HCT116 (cell line): ENCODE measurements around the gene RMRP. TPM values are rescaled to one million over a fixed set of nuclear protein-coding genes. Genes with fewer than 3 reads are reported as not detected.
"Not testable (repeated sequence)": the region's sequence is repeated elsewhere in the genome, so short reads cannot be mapped to it uniquely, and the experiment has no call there.

Experiments used
- ATAC-seq: fragments of 200-7000 bp; cut with Tn5 transposase; 2 replicates; pipeline ENCODE4 v1.9.1; 2020; ENCODE audit warnings: mild to moderate bottlenecking, moderate library complexity
- BruUV-seq: library from RNA; stranded (reverse); fragments of 400-500 nt; replicated peaks from 2 replicates; lab custom pipeline; 2021; lab: Mats Ljungman, UMichigan
- CTCF ChIA-PET: fragments of 300-600 bp; sonication (Branson Sonifier 250); formaldehyde crosslinking; loops from one replicate; lab custom pipeline; 2021; ENCODE audit warnings: antibody characterized with exemption; lab: Charles Lee
- POLR2A ChIA-PET: fragments of 300-600, 350-600 bp; sonication (Branson Sonifier 250); formaldehyde crosslinking; loops from one replicate; lab custom pipeline; 2021; ENCODE audit warnings: antibody characterized with exemption; lab: Charles Lee
- RAD21 ChIA-PET, 2 experiments: fragments of 300-600 bp; sonication (Branson Sonifier 250); formaldehyde crosslinking; loops; one replicate each; lab custom pipeline; 2023; ENCODE audit warnings: low total read pairs in 2 of 2; ENCODE audit not compliant: uncharacterized antibody in 2 of 2, unreplicated experiment in 2 of 2, low non-redundant PET in 1 of 2; lab: Charles Lee
- DNase-seq: peaks from one replicate; pipeline ENCODE4 v3.0.0-alpha.2; 2010; ENCODE audit warnings: low read depth, low spot score
- H2AFZ ChIP-seq: fragments of 200-600 bp; shearing (Covaris generic), sonication (generic); 2 replicates; pipeline ENCODE4 v1.6.1; 2017; ENCODE audit warnings: low read depth, mixed run types, mixed read lengths, antibody characterized with exemption, low read length; ENCODE audit not compliant: poor library complexity, severe bottlenecking
- H3K27ac ChIP-seq: 2 replicates; pipeline ENCODE4 v1.5.1; 2012; ENCODE audit warnings: low read depth, low read length
- H3K27me3 ChIP-seq: fragments of 200-600 bp; sonication (generic); 2 replicates; pipeline ENCODE4 v1.6.1; 2016; ENCODE audit warnings: mixed run types, low read length, mixed read lengths; ENCODE audit not compliant: insufficient read depth
- H3K36me3 ChIP-seq, 2 experiments: fragments of 200-500 bp in 1 of 2; fragments of 200-600 bp in 1 of 2; sonication (Bioruptor generic) in 1 of 2; sonication (generic) in 1 of 2; 2 replicates each; pipeline versions ENCODE4 v1.5.1 to v1.6.1; 2014 to 2016; ENCODE audit warnings: low read length in 2 of 2, inconsistent platforms in 1 of 2, mixed read lengths in 1 of 2, mixed run types in 1 of 2; ENCODE audit not compliant: insufficient read depth in 2 of 2, control insufficient read depth in 1 of 2
- H3K4me1 ChIP-seq, 2 experiments: fragments of 200-600 bp in 1 of 2; sonication (generic) in 1 of 2; 2 replicates each; pipeline versions ENCODE4 v1.5.1 to v1.6.1; 2012 to 2017; ENCODE audit warnings: low read length in 2 of 2, inconsistent platforms in 1 of 2, mild to moderate bottlenecking in 1 of 2, mixed read lengths in 1 of 2, mixed run types in 1 of 2, moderate library complexity in 1 of 2; ENCODE audit not compliant: insufficient read depth in 2 of 2, control insufficient read depth in 1 of 2
- H3K4me2 ChIP-seq: fragments of 200-600 bp; sonication (generic); 2 replicates; pipeline ENCODE4 v1.6.1; 2017; ENCODE audit warnings: mixed run types, low read length, mixed read lengths
- H3K4me3 ChIP-seq, 2 experiments: fragments of 200-600 bp in 1 of 2; sonication (generic) in 1 of 2; replicated peaks in 1 of 2; 2 replicates each; pipeline ENCODE4 v1.5.1; 2011 to 2016; ENCODE audit warnings: low read length in 2 of 2, control low read depth in 1 of 2, low read depth in 1 of 2, mild to moderate bottlenecking in 1 of 2, mixed read lengths in 1 of 2, mixed run types in 1 of 2
- H3K79me2 ChIP-seq: fragments of 200-600 bp; sonication (generic); 2 replicates; pipeline ENCODE4 v1.6.1; 2017; ENCODE audit warnings: mild to moderate bottlenecking, mixed run types, low read length, moderate library complexity, mixed read lengths; ENCODE audit not compliant: insufficient read depth
- H3K9ac ChIP-seq: fragments of 200-600 bp; sonication (generic); 2 replicates; pipeline ENCODE4 v1.6.1; 2016; ENCODE audit warnings: low read length, mixed read lengths
- H3K9me2 ChIP-seq: fragments of 200-600 bp; sonication (generic), shearing (Covaris generic); 2 replicates; pipeline ENCODE4 v1.6.1; 2017; ENCODE audit warnings: mixed run types, mild to moderate bottlenecking, moderate library complexity; ENCODE audit not compliant: insufficient read depth
- H3K9me3 ChIP-seq, 2 experiments: fragments of 200-500 bp in 1 of 2; fragments of 200-600 bp in 1 of 2; sonication (Bioruptor generic) in 1 of 2; sonication (generic) in 1 of 2; 2 replicates each; pipeline ENCODE4 v1.6.1; 2014 to 2017; ENCODE audit warnings: low read length in 2 of 2, mixed read lengths in 2 of 2, inconsistent platforms in 1 of 2, low read depth in 1 of 2, mild to moderate bottlenecking in 1 of 2, mixed run types in 1 of 2, moderate library complexity in 1 of 2; ENCODE audit not compliant: control insufficient read depth in 1 of 2, insufficient read depth in 1 of 2
- H4K20me1 ChIP-seq: fragments of 200-600 bp; sonication (generic), shearing (Covaris generic); 2 replicates; pipeline ENCODE4 v1.6.1; 2017; ENCODE audit warnings: mixed run types, mild to moderate bottlenecking, moderate library complexity; ENCODE audit not compliant: insufficient read depth
- EZH2 ChIP-seq: fragments of 200-600 bp; sonication (generic); IDR thresholded peaks from 2 replicates; pipeline ENCODE4 v1.6.1; 2017; ENCODE audit warnings: antibody characterized with exemption, mixed run types
- EZH2phosphoT487 ChIP-seq: fragments of 200-600 bp; IDR thresholded peaks from 2 replicates; pipeline ENCODE4 v1.6.1; 2018; ENCODE audit warnings: antibody characterized with exemption, borderline replicate concordance
- YY1 ChIP-seq: IDR thresholded peaks from 2 replicates; pipeline ENCODE4 v1.6.1; 2011; ENCODE audit warnings: low read length, low read depth, moderate library complexity, mild to moderate bottlenecking; ENCODE audit not compliant: insufficient replicate concordance; ENCODE audit errors: extremely low read depth
- ZBTB33 ChIP-seq: IDR thresholded peaks from 2 replicates; pipeline ENCODE4 v1.6.1; 2011; ENCODE audit warnings: mild to moderate bottlenecking, low read length, moderate library complexity; ENCODE audit not compliant: insufficient replicate concordance; ENCODE audit errors: extremely low read depth
- intact Hi-C: fragments of 100-400 bp; cut with micrococcal nuclease; formaldehyde crosslinking; loops from 2 replicates; pipeline ENCODE4 v1.10.0; 2022
- total RNA-seq: library from RNA; stranded (reverse); gene quantifications from one replicate; pipeline ENCODE4 v1.2.1, GENCODE V29; 2021; ENCODE audit not compliant: unreplicated experiment
- TF ChIP-seq, protein P1 (sequence below), 3 experiments: fragments of 200-600 bp in 1 of 3; sonication (generic) in 1 of 3; IDR thresholded peaks in 2 of 3; conservative IDR thresholded peaks in 1 of 3; 2 replicates each; pipeline ENCODE4 v1.5.1; 2012 to 2017; ENCODE audit warnings: low read depth in 2 of 3, low read length in 2 of 3, antibody characterized with exemption in 1 of 3, borderline replicate concordance in 1 of 3, control low read depth in 1 of 3, mild to moderate bottlenecking in 1 of 3, mixed read lengths in 1 of 3, mixed run types in 1 of 3, moderate library complexity in 1 of 3; ENCODE audit not compliant: insufficient read depth in 1 of 3
- TF ChIP-seq, protein P2 (sequence below): IDR thresholded peaks from 2 replicates; pipeline ENCODE4 v1.6.1; 2012

RMRP gene
- total RNA-seq, 1 experiment from 2014 or later = 30,969 TPM

GRCh38 chr9:35637427-35637955 is 20.3 kb downstream of the RMRP start:
- H3K79me2 ChIP-seq, H2AFZ ChIP-seq, H4K20me1 ChIP-seq, CTCF ChIA-PET, H3K4me2 ChIP-seq, H3K9me3 ChIP-seq, RAD21 ChIA-PET, BruUV-seq, ATAC-seq, intact Hi-C loops, H3K9me2 ChIP-seq, POLR2A ChIA-PET, H3K4me3 ChIP-seq, H3K9ac ChIP-seq, DNase-seq, H3K27ac ChIP-seq, H3K27me3 ChIP-seq, H3K4me1 ChIP-seq, H3K36me3 ChIP-seq: not testable (repeated sequence)

DNA sequence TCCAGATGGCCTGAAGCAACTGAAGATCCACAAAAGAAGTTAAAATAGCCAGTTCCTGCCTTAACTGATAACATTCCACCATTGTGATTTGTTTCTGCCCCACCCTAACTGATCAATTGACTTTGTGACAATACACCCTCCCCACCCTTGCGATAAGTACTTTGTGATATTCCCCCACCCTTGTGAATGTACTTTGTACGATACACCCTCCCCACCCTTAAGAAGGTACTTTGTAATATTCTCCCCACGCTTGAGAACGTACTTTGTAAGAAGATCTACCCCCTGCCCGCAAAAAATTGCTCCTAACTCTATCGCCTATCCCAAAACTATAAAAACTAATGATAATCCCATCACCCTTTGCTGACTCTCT is 21.0 kb downstream of the RMRP start:
- RAD21 ChIA-PET, H3K4me2 ChIP-seq, H4K20me1 ChIP-seq, H3K4me1 ChIP-seq, ATAC-seq, intact Hi-C loops, H3K9me2 ChIP-seq, H3K36me3 ChIP-seq, H2AFZ ChIP-seq, DNase-seq, H3K27ac ChIP-seq, CTCF ChIA-PET, H3K27me3 ChIP-seq, POLR2A ChIA-PET, H3K9me3 ChIP-seq, BruUV-seq, H3K9ac ChIP-seq, H3K4me3 ChIP-seq, H3K79me2 ChIP-seq: not testable (repeated sequence)

DNA sequence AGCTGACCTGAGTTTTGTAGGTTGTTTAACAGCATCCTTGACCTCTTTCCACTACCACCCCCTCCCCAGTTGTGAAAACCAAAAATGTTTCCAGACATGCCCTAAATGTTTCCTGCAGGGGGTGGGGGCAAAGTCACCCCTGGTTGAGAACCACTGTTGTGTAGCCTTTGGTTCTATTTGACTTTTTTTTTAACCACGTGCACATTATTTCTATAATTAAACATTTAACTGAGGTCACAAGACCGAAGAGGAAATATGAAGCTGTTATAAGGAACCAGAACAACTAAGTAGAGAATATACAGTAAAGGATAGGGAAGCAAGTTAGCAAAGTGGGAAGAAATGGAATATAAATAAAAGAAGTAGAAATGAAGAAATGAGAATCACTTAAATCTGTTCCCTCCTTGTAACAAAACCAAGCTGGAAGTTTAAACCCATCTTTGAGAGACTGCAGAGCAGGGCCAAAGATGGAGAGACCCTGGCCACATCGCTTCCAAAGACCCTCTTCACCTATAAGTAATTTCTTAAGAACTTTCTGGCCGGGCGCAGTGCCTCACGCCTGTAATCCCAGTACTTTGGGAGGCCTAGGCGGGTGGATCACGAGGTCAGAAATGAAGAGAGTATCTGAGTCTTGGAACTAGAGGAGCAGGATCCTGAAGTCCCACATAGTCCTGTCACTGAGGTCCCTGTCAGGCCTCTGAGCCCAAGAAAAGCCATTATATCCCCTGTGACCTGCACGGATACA is 21.5 kb downstream of the RMRP start:
- Histone ChIP-seq H4K20me1 (no peaks in the 10 kb centered on the region), H3K4me2 (no peak overlapping the region), H3K27ac (no peak overlapping the region), H3K4me1 (no peaks in the 10 kb centered on the region), H3K9me3 (no peaks in the 10 kb centered on the region), H3K9ac (no peak overlapping the region), H2AFZ (no peak overlapping the region), H3K4me3 (no peak overlapping the region), H3K79me2 (no peaks in the 10 kb centered on the region), H3K27me3 (no peaks in the 10 kb centered on the region), H3K9me2 (no peaks in the 10 kb centered on the region), H3K36me3 (no peaks in the 10 kb centered on the region)
- no TSS peak for BruUV-seq
- POLR2A ChIA-PET = no interaction called here
- RAD21 ChIA-PET = no interaction called here
- intact Hi-C loops = no loop called here
- ATAC-seq (no peak), DNase-seq (no peak)
- CTCF ChIA-PET = no interaction called here
- TF ChIP-seq EZH2 (no peak), ZBTB33 (no peak), EZH2phosphoT487 (no peak), YY1 (no peak)
- TF ChIP-seq, protein P1, sequence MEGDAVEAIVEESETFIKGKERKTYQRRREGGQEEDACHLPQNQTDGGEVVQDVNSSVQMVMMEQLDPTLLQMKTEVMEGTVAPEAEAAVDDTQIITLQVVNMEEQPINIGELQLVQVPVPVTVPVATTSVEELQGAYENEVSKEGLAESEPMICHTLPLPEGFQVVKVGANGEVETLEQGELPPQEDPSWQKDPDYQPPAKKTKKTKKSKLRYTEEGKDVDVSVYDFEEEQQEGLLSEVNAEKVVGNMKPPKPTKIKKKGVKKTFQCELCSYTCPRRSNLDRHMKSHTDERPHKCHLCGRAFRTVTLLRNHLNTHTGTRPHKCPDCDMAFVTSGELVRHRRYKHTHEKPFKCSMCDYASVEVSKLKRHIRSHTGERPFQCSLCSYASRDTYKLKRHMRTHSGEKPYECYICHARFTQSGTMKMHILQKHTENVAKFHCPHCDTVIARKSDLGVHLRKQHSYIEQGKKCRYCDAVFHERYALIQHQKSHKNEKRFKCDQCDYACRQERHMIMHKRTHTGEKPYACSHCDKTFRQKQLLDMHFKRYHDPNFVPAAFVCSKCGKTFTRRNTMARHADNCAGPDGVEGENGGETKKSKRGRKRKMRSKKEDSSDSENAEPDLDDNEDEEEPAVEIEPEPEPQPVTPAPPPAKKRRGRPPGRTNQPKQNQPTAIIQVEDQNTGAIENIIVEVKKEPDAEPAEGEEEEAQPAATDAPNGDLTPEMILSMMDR (IDR thresholded peaks at IDR 0.05 in 2 of 3, conservative IDR thresholded peaks at IDR 0.05 in 1 of 3; ENCODE audit: borderline replicate concordance in 1 of 3, insufficient read depth in 1 of 3, low read depth in 2 of 3, low read length in 2 of 3) = no peak
- TF ChIP-seq, protein P2, sequence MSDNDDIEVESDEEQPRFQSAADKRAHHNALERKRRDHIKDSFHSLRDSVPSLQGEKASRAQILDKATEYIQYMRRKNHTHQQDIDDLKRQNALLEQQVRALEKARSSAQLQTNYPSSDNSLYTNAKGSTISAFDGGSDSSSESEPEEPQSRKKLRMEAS = no peak
